ENCODE data around the gene PDK2.

DNA sequence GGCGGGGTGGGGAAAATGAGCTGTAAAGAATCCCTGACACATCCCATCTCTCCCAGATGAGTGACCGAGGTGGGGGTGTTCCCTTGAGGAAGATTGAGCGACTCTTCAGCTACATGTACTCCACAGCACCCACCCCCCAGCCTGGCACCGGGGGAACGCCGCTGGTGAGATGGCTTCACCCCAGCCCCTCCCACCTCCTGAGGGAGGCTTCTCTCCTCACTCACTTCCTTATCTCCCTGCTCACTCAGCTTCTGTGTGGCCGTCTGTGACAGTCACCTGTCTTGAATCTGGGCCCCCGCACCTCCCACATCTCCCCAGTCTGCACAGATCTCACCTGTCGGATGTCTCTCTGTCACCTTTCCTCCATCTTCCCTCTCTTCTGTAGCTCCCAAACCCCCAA, 13.4 kb downstream of the PDK2 start:
- TF ChIP-seq, protein P1, sequence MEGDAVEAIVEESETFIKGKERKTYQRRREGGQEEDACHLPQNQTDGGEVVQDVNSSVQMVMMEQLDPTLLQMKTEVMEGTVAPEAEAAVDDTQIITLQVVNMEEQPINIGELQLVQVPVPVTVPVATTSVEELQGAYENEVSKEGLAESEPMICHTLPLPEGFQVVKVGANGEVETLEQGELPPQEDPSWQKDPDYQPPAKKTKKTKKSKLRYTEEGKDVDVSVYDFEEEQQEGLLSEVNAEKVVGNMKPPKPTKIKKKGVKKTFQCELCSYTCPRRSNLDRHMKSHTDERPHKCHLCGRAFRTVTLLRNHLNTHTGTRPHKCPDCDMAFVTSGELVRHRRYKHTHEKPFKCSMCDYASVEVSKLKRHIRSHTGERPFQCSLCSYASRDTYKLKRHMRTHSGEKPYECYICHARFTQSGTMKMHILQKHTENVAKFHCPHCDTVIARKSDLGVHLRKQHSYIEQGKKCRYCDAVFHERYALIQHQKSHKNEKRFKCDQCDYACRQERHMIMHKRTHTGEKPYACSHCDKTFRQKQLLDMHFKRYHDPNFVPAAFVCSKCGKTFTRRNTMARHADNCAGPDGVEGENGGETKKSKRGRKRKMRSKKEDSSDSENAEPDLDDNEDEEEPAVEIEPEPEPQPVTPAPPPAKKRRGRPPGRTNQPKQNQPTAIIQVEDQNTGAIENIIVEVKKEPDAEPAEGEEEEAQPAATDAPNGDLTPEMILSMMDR (IDR thresholded peaks at IDR 0.05 in 4 of 5, conservative IDR thresholded peaks at IDR 0.05 in 1 of 5): no peak
- no peak for TF ChIP-seq POLR2A (IDR thresholded peaks at IDR 0.05)
